C4-2B (cell line): ENCODE results near the gene CEP250.

ENCODE experiments used
- CTCF ChIP-seq: fragments of 450-650 bp; conservative IDR thresholded peaks from 2 replicates; pipeline ENCODE4 v1.5.1; 2017; ENCODE audit warnings: mild to moderate bottlenecking
- ZFX ChIP-seq: fragments of 450-650 bp; IDR thresholded peaks from 2 replicates; pipeline ENCODE4 v1.6.1; 2017

- TF ChIP-seq CTCF (no peak), ZFX (no peak)
Measured at GRCh38 chr20:35432430-35432735, 23.0 kb upstream of the CEP250 start.
